Liver (tissue), 9 donors: ENCODE measurements around the gene NBPF1. TPM values are rescaled to one million over a fixed set of nuclear protein-coding genes. Genes with fewer than 3 reads are reported as not detected.
A peak's percentile ranks its signal among the peaks of the same experiment; 100 is the strongest.
"Not testable (repeated sequence)": the region's sequence is repeated elsewhere in the genome, so short reads cannot be mapped to it uniquely, and the experiment has no call there.

Source experiments
- DNase-seq: peaks from one replicate; pipeline ENCODE4 v3.0.0-alpha.2; 2017; ENCODE audit warnings: low spot score
- H3K27ac ChIP-seq, 2 donors: one replicate each; pipeline ENCODE4 v1.7.0; 2013; ENCODE audit warnings: inconsistent platforms in 2 of 2, low read length in 2 of 2, control low read depth in 1 of 2, low read depth in 1 of 2, mild to moderate bottlenecking in 1 of 2
- H3K27me3 ChIP-seq, 4 donors: one replicate each; pipeline versions ENCODE4 v1.6.1 to v1.7.0; 2013; ENCODE audit warnings: low read length in 3 of 4, inconsistent platforms in 1 of 4, mild to moderate bottlenecking in 1 of 4, moderate library complexity in 1 of 4; ENCODE audit not compliant: control insufficient read depth in 4 of 4, insufficient read depth in 4 of 4
- H3K36me3 ChIP-seq, 4 donors: one replicate each; pipeline versions ENCODE4 v1.6.1 to v1.7.0; 2013; ENCODE audit warnings: low read length in 3 of 4, mild to moderate bottlenecking in 3 of 4, low read depth in 1 of 4, moderate library complexity in 1 of 4; ENCODE audit not compliant: control insufficient read depth in 4 of 4, insufficient read depth in 3 of 4
- H3K4me1 ChIP-seq, 4 donors: one replicate each; pipeline versions ENCODE4 v1.6.1 to v1.7.0; 2013; ENCODE audit warnings: low read length in 3 of 4, mild to moderate bottlenecking in 3 of 4, moderate library complexity in 1 of 4; ENCODE audit not compliant: control insufficient read depth in 4 of 4, insufficient read depth in 4 of 4
- H3K4me3 ChIP-seq, 3 donors: one replicate each; pipeline versions ENCODE4 v1.6.1 to v1.7.0; 2013; ENCODE audit warnings: low read length in 3 of 3, control low read depth in 1 of 3, low read depth in 1 of 3, mild to moderate bottlenecking in 1 of 3
- H3K9ac ChIP-seq, 2 donors: one replicate each; pipeline ENCODE4 v1.7.0; 2013; ENCODE audit warnings: low read length in 2 of 2, mild to moderate bottlenecking in 2 of 2, moderate library complexity in 2 of 2, control low read depth in 1 of 2, low read depth in 1 of 2
- H3K9me3 ChIP-seq, 4 donors: one replicate each; pipeline versions ENCODE4 v1.6.1 to v1.7.0; 2013; ENCODE audit warnings: low read length in 3 of 4; ENCODE audit not compliant: control insufficient read depth in 4 of 4
- FOXA1 ChIP-seq: IDR thresholded peaks from 2 replicates; pipeline ENCODE4 v1.6.1; 2016; ENCODE audit warnings: antibody characterized with exemption
- FOXA2 ChIP-seq: IDR thresholded peaks from 2 replicates; pipeline ENCODE4 v1.6.1; 2016; ENCODE audit warnings: antibody characterized with exemption
- GABPA ChIP-seq, 2 donors: IDR thresholded peaks in 1 of 2; conservative IDR thresholded peaks in 1 of 2; 2 replicates each; pipeline ENCODE4 v1.6.1; 2016; ENCODE audit warnings: antibody characterized with exemption in 2 of 2, mild to moderate bottlenecking in 1 of 2, moderate library complexity in 1 of 2
- HNF4A ChIP-seq, 2 donors: conservative IDR thresholded peaks; 2 replicates each; pipeline ENCODE4 v1.6.1; 2016; ENCODE audit warnings: antibody characterized with exemption in 2 of 2, mild to moderate bottlenecking in 2 of 2
- JUND ChIP-seq, 2 donors: IDR thresholded peaks; 2 replicates each; pipeline ENCODE4 v1.6.1; 2016; ENCODE audit warnings: antibody characterized with exemption in 2 of 2
- NR2F2 ChIP-seq: IDR thresholded peaks from 2 replicates; pipeline ENCODE4 v1.6.1; 2016; ENCODE audit warnings: antibody characterized with exemption
- RXRA ChIP-seq, 2 donors: IDR thresholded peaks; 2 replicates each; pipeline ENCODE4 v1.6.1; 2017 to 2018; ENCODE audit warnings: antibody characterized with exemption in 2 of 2, mild to moderate bottlenecking in 1 of 2
- WGBS: extraction: QIAGEN DNeasy Blood & Tissue Kit; methylation state at CpG from one replicate; pipeline ENCODE4 v1.1.7; 2013; 5-methylcytosine and 5-hydroxymethylcytosine counted together
- polyA plus RNA-seq, 2 donors: library from polyadenylated mRNA; stranded (reverse) in 1 of 2; unstranded in 1 of 2; fragments of 200-250 nt in 1 of 2; fragments of >200 nt in 1 of 2; fragmentation: Nextera tagmentation in 1 of 2; extraction: Ambion mirVana in 1 of 2; gene quantifications; one replicate each; pipeline versions ENCODE4 v1.2.1 to v1.2.3, GENCODE V29; 2013 to 2015
- total RNA-seq, 2 donors: library from RNA; depleted of rRNA; stranded (reverse); fragments of >200 nt; gene quantifications; one replicate each; pipeline ENCODE4 v1.2.3, GENCODE V29; 2014
- TF ChIP-seq, protein P1 (sequence below): IDR thresholded peaks from 2 replicates; pipeline ENCODE4 v1.6.1; 2016; ENCODE audit warnings: antibody characterized with exemption, mild to moderate bottlenecking
- TF ChIP-seq, protein P2 (sequence below): IDR thresholded peaks from 2 replicates; pipeline ENCODE4 v1.6.1; 2016; ENCODE audit warnings: antibody characterized with exemption
- donor health status: healthy.
- donor health status: healthy.
- donor health status: healthy.
- donor health status: healthy.
- donor health status: healthy.

NBPF1 gene
- total and polyA plus RNA-seq, 4 donors: 8.0 to 16.4 (median 10.8) TPM

DNA sequence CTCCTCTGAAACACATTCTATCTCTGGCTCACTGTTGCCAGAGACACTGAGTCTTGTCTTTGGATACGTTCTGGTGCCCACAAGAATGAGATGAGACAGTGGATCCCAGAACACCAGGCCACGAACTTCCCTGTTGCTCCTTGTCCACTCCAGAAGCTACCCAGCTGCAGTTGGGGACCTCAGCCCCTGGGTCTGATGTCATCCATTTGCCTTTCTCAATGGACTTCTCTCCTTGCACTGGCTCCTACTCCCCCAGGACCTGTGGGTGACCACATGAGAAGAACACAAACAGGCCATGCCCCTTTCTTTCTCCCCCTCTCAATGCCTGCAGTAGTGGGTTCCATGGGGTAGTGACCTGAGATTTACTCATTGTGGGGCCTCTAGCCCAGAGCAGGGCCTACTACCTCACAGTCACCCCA lies 5.9 kb downstream of the NBPF1 start (continued):
- TF ChIP-seq, protein P1, sequence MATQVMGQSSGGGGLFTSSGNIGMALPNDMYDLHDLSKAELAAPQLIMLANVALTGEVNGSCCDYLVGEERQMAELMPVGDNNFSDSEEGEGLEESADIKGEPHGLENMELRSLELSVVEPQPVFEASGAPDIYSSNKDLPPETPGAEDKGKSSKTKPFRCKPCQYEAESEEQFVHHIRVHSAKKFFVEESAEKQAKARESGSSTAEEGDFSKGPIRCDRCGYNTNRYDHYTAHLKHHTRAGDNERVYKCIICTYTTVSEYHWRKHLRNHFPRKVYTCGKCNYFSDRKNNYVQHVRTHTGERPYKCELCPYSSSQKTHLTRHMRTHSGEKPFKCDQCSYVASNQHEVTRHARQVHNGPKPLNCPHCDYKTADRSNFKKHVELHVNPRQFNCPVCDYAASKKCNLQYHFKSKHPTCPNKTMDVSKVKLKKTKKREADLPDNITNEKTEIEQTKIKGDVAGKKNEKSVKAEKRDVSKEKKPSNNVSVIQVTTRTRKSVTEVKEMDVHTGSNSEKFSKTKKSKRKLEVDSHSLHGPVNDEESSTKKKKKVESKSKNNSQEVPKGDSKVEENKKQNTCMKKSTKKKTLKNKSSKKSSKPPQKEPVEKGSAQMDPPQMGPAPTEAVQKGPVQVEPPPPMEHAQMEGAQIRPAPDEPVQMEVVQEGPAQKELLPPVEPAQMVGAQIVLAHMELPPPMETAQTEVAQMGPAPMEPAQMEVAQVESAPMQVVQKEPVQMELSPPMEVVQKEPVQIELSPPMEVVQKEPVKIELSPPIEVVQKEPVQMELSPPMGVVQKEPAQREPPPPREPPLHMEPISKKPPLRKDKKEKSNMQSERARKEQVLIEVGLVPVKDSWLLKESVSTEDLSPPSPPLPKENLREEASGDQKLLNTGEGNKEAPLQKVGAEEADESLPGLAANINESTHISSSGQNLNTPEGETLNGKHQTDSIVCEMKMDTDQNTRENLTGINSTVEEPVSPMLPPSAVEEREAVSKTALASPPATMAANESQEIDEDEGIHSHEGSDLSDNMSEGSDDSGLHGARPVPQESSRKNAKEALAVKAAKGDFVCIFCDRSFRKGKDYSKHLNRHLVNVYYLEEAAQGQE: no peak
- TF ChIP-seq FOXA2 (no peak), GABPA (IDR thresholded peaks at IDR 0.05 in 1 of 2, conservative IDR thresholded peaks at IDR 0.05 in 1 of 2) (no peak)
- TF ChIP-seq, protein P2, sequence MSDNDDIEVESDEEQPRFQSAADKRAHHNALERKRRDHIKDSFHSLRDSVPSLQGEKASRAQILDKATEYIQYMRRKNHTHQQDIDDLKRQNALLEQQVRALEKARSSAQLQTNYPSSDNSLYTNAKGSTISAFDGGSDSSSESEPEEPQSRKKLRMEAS: no peak

DNA sequence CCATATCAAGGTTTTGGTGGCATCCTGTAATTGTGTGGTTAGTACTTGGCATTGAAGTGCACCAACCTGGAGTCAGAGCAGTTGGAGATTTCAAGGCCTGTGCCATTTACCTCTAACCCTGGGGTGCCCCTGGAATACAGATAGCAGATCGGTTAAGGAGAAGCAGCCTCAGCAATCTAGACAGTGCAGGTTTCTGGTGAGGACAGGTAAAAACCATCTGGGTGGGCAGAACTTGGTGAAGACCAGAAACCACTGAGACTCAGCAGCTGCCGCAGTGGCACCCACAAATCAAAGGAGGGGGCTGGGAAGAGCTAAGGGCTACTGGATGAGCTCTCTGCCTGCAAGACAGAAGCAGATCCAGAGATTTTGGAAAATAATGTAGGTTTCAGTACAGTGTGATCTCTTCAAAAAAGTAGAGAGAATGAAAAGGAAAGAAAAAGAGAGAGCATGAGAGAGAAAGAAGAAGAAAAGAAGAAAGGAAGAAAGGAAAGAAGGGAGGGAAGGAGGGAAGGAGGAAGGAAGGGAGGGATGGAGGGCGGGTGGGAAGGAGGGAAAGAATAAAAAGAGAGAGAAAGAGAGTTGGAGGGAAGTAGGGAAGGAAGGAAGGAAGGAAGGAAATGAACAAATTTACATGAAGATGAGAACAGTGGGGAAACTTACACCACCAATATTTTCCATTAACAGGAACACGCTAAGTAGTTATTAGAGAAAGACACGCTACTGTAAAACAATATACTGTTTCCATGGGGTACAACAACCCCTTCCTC lies 6.5 kb downstream of the NBPF1 start:
- H3K4me3 ChIP-seq, H3K27me3 ChIP-seq, DNase-seq, H3K27ac ChIP-seq, H3K36me3 ChIP-seq, H3K9ac ChIP-seq, H3K9me3 ChIP-seq: not testable (repeated sequence)
- 89% methylated on average over 5 of the region's 5 CpGs for WGBS
- peaks cover 10 to 31% (median 20%) of the 10 kb centered on the region in 4 donors for H3K4me1 ChIP-seq

DNA sequence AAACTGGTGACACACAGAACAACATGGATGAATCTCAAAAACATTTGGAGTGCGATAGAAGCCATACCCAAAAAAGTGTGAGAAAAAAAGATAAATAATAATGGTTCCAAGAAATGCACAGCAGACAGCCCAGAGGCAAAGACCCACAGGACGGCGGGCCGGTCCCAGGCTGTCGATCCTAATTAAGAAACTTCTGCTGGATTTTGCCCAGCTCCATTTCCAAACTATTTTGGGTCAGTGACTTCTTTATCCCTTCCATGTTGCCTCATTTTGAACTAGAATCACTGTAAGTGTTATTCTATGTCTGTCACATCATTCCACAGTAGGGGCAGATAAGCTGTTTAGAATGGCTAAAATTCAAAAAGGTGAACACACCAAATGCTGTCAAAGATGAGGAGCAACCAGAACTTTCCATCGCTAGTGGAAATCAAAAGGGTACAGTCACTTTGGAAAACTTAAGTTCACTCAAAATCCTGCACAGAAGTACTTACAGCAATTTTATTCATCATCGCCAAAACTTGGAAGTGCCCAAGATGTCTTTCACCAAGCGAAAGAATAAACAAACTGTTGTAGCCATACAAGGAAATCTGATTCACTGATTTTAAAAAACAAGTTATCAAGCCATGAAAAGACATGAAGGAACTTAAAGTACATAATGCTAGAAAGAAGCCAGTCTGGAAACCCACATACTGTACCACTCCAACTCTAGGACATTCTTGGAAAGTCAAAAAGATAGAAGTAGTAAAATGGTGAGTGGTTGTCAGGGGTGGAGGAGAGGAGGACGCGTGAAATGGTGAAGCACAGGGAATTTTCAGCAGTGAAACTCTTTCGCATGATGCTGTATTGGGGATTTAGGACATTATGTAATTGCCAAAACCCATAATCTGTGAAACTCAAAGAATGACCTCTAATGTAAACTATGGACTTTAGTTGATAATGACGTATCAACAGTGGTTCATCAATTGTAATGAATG lies 7.5 kb downstream of the NBPF1 start:
- Histone ChIP-seq H3K4me1 (peaks cover 10 to 30% (median 19%) of the 10 kb centered on the region in 4 donors), H3K9me3 (no peaks in the 10 kb centered on the region), H3K4me3 (no peak overlapping the region), H3K27me3 (no peaks in the 10 kb centered on the region), H3K27ac (peak overlapping the region in 1 of 2 donors; percentile 35), H3K36me3 (peaks cover 0 to 6% (median 3%) of the 10 kb centered on the region in 4 donors), H3K9ac (no peak overlapping the region)
- WGBS: 74% methylated on average over 12 of the region's 12 CpGs
- TF ChIP-seq FOXA1: no peak
- peak in 1 of 2 donors; percentile 20 for TF ChIP-seq JUND (IDR thresholded peaks at IDR 0.05)
- TF ChIP-seq RXRA (IDR thresholded peaks at IDR 0.05): peak in 1 of 2 donors; percentile 66
- peak in 1 of 2 donors; percentile 46 for TF ChIP-seq HNF4A (conservative IDR thresholded peaks at IDR 0.05)
- peak; percentile 72 for TF ChIP-seq NR2F2
- TF ChIP-seq, protein P1: no peak
- DNase-seq: no peak
